OCI-M2 (cell line): ENCODE data around the gene CACNA2D4.

Source experiments
- DNase-seq: peaks from one replicate; lab custom pipeline; 2025; ENCODE audit not compliant: unreplicated experiment; lab: John Stamatoyannopoulos, UW

The CACNA2D4 gene

GRCh38 chr12:1744932-1745331 is 173.5 kb downstream of the CACNA2D4 start:
- no peak for DNase-seq
